Panc1 (cell line): ENCODE data around the gene AGRP. TPM values are rescaled to one million over a fixed set of nuclear protein-coding genes. Genes with fewer than 3 reads are reported as not detected.

Experiments used
- ATAC-seq: fragments of 200-7000 bp; cut with Tn5 transposase; 2 replicates; pipeline ENCODE4 v1.9.1; 2020; ENCODE audit warnings: mild to moderate bottlenecking, moderate library complexity
- BruUV-seq: library from RNA; stranded (reverse); fragments of 400-500 nt; replicated peaks from 2 replicates; lab custom pipeline; 2021; lab: Mats Ljungman, UMichigan
- CTCF ChIA-PET: fragments of 300-600 bp; sonication (Branson Sonifier 250); formaldehyde crosslinking; loops from one replicate; lab custom pipeline; 2022; ENCODE audit warnings: antibody characterized with exemption; lab: Charles Lee
- POLR2A ChIA-PET: fragments of 300-600 bp; sonication (Branson Sonifier 250); formaldehyde crosslinking; loops from one replicate; lab custom pipeline; 2022; ENCODE audit warnings: antibody characterized with exemption; lab: Charles Lee
- DNase-seq: peaks from one replicate; pipeline ENCODE4 v3.0.0-alpha.2; 2010; ENCODE audit warnings: low read depth, low spot score
- H3K27ac ChIP-seq: 2 replicates; pipeline ENCODE4 v1.5.1; 2011; ENCODE audit warnings: mild to moderate bottlenecking, low read length, inconsistent platforms
- H3K27me3 ChIP-seq: fragments of 200-500 bp; sonication (Bioruptor generic); 2 replicates; pipeline ENCODE4 v1.6.0; 2014; ENCODE audit warnings: low read length, inconsistent platforms; ENCODE audit not compliant: control insufficient read depth, insufficient read depth
- H3K36me3 ChIP-seq: fragments of 200-500 bp; sonication (Bioruptor generic); 2 replicates; pipeline ENCODE4 v1.5.1; 2014; ENCODE audit warnings: inconsistent platforms, mild to moderate bottlenecking, low read length, moderate library complexity; ENCODE audit not compliant: control insufficient read depth, insufficient read depth
- H3K4me1 ChIP-seq: 2 replicates; pipeline ENCODE4 v1.5.1; 2011; ENCODE audit warnings: inconsistent platforms, mild to moderate bottlenecking, low read length, moderate library complexity; ENCODE audit not compliant: control insufficient read depth, insufficient read depth
- H3K4me3 ChIP-seq, 2 experiments: 2 replicates each; pipeline ENCODE4 v1.5.1; 2011 to 2012; ENCODE audit warnings: low read depth in 2 of 2, low read length in 2 of 2, mild to moderate bottlenecking in 2 of 2, inconsistent platforms in 1 of 2, moderate library complexity in 1 of 2
- H3K9me3 ChIP-seq: fragments of 200-500 bp; sonication (Bioruptor generic); 2 replicates; pipeline ENCODE4 v1.5.1; 2014; ENCODE audit warnings: low read depth, mild to moderate bottlenecking, inconsistent platforms, low read length, moderate library complexity; ENCODE audit not compliant: control insufficient read depth, insufficient read depth
- CTCF ChIP-seq: fragments of 450-650 bp; IDR thresholded peaks from 2 replicates; pipeline ENCODE4 v1.5.1; 2017; ENCODE audit warnings: mild to moderate bottlenecking
- POLR2AphosphoS5 ChIP-seq: IDR thresholded peaks from 2 replicates; pipeline ENCODE4 v1.6.1; 2012; ENCODE audit warnings: mild to moderate bottlenecking, low read depth, low read length, moderate library complexity
- REST ChIP-seq, 2 experiments: IDR thresholded peaks; 2 replicates each; pipeline ENCODE4 v1.6.1; 2011 to 2012; ENCODE audit warnings: low read depth in 2 of 2, control low read depth in 1 of 2, low read length in 1 of 2, mild to moderate bottlenecking in 1 of 2, moderate library complexity in 1 of 2; ENCODE audit not compliant: insufficient read depth in 1 of 2
- SIN3A ChIP-seq: IDR thresholded peaks from 2 replicates; pipeline ENCODE4 v1.6.1; 2012; ENCODE audit warnings: low read depth, mild to moderate bottlenecking, low read length, moderate library complexity, borderline replicate concordance; ENCODE audit not compliant: insufficient read depth
- TCF7L2 ChIP-seq: IDR thresholded peaks from 2 replicates; pipeline ENCODE4 v1.6.1; 2011; ENCODE audit warnings: mild to moderate bottlenecking, low read depth, low read length, inconsistent platforms
- in situ Hi-C: cut with HindIII; loops from 2 replicates; pipeline ENCODE4 v1.10.0; 2016; ENCODE audit warnings: low sequenced_read_pairs, low pct_unique_long_range_greater_than_20kb
- intact Hi-C: fragments of 100-400 bp; cut with micrococcal nuclease; formaldehyde crosslinking; loops from one replicate; pipeline ENCODE4 v1.10.0; 2022; ENCODE audit not compliant: unreplicated experiment
- total RNA-seq: library from RNA; stranded (reverse); gene quantifications from one replicate; pipeline ENCODE4 v1.2.1, GENCODE V29; 2021; ENCODE audit not compliant: unreplicated experiment

Gene AGRP
- total RNA-seq, 1 experiment from 2014 or later, result not detected

GRCh38 chr16:67530013-67530939 lies 46.9 kb upstream of the AGRP start:
- intact Hi-C loops (no loop called here), in situ Hi-C loops (no loop called here)
- H3K4me3 ChIP-seq, result peak overlapping the region; percentile 69 to 79
- BruUV-seq, result no TSS peak
- ATAC-seq (peak; percentile 45), DNase-seq (no peak)
- ChIA-PET POLR2A (no interaction called here), CTCF (no interaction called here)
- no peaks in the 10 kb centered on the region for H3K27me3 ChIP-seq
- no peaks in the 10 kb centered on the region for H3K9me3 ChIP-seq
- peak overlapping the region; percentile 89 for H3K27ac ChIP-seq
- no peak for TF ChIP-seq SIN3A
- TF ChIP-seq CTCF, result no peak
- no peak for TF ChIP-seq TCF7L2
- no peak for TF ChIP-seq POLR2AphosphoS5
- no peak for TF ChIP-seq REST (IDR thresholded peaks at IDR 0.05; ENCODE audit: insufficient read depth in 1 of 2, low read depth in 2 of 2, low read length in 1 of 2)
- H3K4me1 ChIP-seq, result peaks cover 19% of the 10 kb centered on the region
- no peaks in the 10 kb centered on the region; the same call in 1 of the 2 replicates for H3K36me3 ChIP-seq

GRCh38 chr16:67529582-67530012 lies 46.2 kb upstream of the AGRP start:
- no peak for DNase-seq
- H3K27ac ChIP-seq, result peak overlapping the region; percentile 89
- in situ Hi-C loops (no loop called here), intact Hi-C loops (no loop called here)
- H3K36me3 ChIP-seq, result no peaks in the 10 kb centered on the region; the same call in 1 of the 2 replicates
- peak; percentile 35 for ATAC-seq
- H3K4me1 ChIP-seq, result peaks cover 19% of the 10 kb centered on the region
- no peaks in the 10 kb centered on the region for H3K27me3 ChIP-seq
- TF ChIP-seq REST (IDR thresholded peaks at IDR 0.05; ENCODE audit: insufficient read depth in 1 of 2, low read depth in 2 of 2, low read length in 1 of 2) (no peak), CTCF (no peak), SIN3A (no peak), TCF7L2 (no peak), POLR2AphosphoS5 (no peak)
- no peaks in the 10 kb centered on the region for H3K9me3 ChIP-seq
- no TSS peak for BruUV-seq
- CTCF ChIA-PET, result no interaction called here
- POLR2A ChIA-PET, result no interaction called here
- H3K4me3 ChIP-seq, result peak overlapping the region; percentile 69 to 79
